HUDEP-2 (cell line): ENCODE results near the gene PTH2.
"Not testable (repeated sequence)": the region's sequence is repeated elsewhere in the genome, so short reads cannot be mapped to it uniquely, and the experiment has no call there.

ENCODE experiments used
- DNase-seq, 76 experiments: peaks; one replicate each; lab custom pipeline; 2025; ENCODE audit not compliant: unreplicated experiment in 76 of 76; lab: John Stamatoyannopoulos, UW

Gene PTH2

DNA sequence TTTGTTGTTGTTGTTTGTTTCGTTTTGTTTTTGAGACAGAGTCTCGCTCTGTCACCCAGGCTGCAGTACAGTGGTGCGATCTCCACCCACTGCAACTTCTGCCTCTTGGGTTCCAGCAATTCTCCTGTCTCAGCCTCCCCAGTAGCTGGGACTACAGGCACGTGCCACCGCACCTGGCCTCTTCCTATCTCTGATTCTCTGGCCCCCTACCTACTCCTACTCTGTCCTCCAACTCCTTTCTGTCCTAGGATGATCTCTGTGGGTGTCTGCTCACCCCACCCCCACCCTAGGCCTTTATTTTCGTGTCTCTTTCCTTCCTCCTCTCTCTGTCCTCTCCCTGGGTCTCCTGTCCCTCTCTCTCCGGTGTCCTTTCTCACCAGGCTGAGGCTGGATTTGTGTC is 27.2 kb upstream of the PTH2 start:
- DNase-seq, result no peak

DNA sequence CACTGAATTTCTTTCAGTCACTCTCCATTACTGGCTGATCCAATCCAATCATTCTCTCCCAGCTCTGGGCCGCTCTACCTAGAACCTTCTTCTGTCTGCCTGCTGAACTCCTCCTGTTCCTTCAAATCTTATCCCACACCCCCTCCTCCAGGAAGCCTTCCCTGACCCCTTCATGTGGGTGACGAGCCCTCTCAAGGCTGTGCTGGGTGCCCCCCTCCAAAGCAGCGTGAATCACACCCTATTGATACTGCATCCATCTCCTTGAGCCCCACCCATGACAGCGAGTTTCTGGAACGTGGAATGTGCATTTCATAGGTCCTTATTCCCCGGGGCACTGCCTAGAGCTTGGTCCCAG is 25.2 kb upstream of the PTH2 start:
- DNase-seq, result no peak

DNA sequence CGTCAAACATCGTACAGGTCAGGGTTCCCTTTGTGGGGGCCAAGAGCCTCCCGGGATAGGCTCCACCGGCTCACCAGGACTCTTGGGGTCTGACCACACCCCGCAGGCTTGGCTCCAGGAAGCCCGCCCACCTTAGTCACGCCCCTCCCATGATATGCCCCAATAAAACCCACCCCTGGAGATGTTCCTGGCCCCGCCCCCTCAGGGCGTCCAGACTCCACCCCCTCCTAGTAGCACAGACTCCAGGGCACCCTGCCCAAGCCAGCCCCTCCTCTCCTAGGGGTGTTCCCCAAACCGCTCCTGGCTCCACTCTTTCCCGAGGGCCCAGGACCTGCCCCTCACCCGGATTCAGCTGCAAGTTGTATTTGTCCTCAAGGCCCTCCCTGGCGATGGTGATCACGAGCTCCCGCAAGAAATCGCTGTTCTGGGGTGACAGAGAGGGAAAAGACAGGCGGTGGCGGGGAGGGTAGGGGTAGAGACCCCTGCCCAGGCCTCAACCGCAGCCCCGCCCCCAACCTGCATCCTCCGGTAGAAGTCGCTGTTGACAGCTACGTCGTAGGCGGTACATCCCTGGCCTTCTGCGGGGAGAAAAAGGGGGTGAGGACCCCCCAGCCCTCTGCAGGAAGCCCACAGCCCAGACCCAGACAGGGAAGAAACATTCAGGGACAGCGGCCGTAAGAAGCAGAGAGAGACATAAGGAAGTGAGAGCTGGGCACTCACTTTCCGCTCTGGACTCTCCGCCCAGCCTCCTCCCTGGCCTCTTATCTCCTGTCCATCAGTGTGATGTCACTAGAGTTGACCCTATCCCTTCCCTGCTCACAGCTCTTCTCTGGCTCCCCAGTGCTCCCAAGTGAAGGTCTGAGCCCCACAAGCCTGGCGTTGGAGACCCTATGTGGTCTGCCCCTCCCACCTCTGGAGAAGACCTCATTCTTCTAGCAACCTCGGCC is 24.5 kb upstream of the PTH2 start:
- peak in 71 of 76 experiments; percentile 22 to 89 (median 76) for DNase-seq

DNA sequence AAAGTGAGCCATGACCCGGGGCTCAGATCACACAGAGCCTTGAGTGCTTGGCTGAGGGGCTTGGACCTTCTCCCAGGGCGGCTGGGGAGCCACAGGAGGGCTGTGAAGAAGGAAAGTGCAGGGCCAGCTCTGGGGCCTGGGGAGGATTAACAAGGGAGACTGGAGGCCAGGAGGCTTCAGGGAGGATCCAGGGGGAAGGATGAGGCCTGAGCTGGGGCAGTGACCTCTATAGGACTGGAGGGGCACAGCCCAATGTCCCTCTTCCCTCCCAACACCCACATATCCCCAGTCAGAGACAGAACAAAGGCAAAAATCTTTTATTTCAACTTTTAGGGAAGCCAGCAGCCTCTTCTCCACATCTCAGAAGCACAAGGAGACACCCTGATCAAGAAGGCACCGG is 22.8 kb upstream of the PTH2 start:
- DNase-seq, result no peak

DNA sequence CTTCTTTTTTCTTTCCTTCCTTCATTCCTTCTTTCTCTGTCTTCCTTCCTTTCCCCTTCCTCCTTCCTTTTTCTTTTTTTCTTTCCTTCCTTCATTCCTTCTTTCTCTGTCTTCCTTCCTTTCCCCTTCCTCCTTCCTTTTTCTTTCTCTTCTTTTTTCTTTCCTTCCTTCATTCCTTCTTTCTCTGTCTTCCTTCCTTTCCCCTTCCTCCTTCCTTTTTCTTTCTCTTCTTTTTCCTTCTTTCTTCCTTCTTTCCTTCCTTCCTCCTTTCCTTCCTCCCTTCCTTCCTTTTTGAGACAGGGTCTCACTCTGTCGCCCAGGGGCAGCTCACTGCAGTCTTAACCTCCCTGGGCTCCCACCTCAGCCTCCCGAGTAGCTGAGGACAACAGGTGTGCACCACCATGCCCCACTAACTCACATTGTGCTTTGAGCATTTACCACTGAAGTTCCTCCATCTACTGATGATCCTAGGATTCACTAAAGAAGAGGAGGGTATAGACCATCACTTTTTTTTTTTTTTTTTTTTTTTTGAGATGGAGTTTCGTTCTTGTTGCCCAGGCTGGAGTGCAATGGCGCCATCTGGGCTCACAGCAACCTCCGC is 21.0 kb upstream of the PTH2 start:
- not testable (repeated sequence) for DNase-seq

DNA sequence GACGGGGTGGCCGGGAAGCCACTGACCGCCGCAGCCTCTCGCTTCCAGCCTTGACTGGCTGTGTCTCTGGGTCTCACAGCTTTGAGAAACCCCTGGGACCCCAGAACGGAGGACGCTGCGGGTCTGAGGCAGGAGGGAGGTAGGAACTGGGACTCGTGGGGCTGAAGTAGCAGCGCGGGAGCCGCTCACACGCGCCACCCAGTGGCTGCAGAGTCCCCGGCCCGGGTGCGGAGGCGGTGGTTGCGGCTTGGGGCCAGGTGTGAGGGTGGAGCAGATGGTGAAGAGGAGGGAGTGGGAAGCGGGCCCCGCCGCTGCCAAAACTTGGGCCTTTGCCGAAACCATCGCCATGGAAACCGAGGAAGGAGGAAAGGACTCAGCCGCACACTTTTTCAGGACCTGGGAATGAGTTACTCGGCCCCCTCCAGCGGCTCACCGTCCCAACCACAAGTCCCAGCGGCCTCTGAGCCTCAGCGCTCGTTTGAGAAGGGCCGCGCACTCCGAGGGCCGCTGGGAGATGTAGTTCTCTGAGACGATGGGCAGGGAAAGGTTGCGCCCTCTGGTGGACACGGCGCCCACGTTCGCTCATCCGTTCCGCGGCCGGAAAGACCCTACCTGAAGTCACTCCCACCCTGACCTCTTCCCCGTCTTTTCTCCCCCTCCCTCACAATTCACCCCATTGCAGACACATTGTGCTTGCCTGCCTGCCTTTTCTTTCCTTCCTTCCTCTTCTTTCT is 20.3 kb upstream of the PTH2 start:
- peak in 74 of 76 experiments; percentile 67 to 100 (median 93) for DNase-seq

DNA sequence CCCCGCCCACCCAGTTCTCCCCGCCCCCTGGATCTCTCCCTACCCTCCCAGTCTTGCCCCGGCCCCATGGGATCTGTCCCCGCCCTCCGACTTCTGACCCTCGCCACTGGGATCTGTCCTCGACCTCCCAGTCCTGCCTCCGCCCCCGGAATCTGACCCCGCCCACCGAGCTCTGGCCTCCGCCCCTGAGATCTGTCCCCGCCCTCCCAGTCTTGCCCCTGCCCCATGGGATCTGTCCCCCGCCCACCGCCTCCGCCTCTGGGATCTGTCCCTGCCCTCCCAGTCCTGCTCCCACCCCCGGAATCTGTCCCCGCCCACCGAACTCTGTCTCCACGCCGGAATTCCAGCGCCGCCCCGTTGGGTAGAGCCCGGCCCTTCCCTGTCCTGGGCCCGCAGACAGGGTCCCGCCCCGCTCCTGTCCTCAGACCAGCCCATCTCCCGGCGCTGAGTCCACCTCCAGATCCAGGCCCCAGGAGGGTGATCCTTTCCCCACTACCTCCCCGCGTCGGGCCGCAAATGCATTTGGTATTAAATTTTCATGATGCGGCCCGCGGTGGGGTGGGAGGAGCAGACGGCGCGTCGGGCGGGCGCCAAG is 19.6 kb upstream of the PTH2 start:
- peak in 63 of 76 experiments; percentile 15 to 92 (median 75) for DNase-seq

DNA sequence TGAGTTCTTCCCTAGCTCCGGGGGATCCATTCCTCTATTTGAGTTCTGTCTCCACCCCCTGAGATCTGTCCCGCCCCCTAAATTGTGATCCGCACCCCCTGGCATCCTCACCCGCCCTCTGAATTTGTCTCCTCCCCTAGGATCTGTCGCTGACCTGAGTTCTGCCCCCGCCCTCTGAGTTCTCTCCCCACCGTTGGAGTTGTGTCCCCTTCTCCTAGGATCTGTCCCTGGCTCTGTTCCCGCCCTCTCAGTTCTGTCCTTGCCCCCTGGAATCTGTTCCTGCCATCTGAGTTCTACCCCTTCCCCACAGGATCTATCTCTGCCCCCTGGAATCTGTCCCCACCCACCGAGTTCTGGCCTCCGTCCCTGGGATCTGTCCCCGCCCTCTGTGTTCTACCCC is 19.1 kb upstream of the PTH2 start:
- peak in 16 of 76 experiments; percentile 10 to 60 (median 34) for DNase-seq

DNA sequence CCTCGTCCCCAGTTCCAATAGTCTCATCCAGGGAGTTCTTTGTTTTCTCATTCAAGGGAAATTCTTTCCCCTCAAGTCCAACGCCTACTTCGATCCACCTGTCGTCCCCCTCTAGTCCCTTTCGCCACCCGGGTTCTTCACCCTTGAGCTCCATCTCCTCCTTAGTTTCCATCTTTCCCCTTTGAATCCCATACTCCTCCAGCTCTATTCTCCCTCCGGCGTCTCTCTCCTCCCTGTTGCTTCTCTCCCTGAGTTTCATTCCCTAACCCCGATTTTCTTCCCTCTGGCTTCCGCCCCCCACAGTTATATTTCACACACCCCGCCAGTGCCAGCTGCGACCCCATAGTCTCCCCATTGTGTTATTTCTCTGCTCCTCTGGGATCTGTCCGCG is 18.7 kb upstream of the PTH2 start:
- DNase-seq, result no peak

DNA sequence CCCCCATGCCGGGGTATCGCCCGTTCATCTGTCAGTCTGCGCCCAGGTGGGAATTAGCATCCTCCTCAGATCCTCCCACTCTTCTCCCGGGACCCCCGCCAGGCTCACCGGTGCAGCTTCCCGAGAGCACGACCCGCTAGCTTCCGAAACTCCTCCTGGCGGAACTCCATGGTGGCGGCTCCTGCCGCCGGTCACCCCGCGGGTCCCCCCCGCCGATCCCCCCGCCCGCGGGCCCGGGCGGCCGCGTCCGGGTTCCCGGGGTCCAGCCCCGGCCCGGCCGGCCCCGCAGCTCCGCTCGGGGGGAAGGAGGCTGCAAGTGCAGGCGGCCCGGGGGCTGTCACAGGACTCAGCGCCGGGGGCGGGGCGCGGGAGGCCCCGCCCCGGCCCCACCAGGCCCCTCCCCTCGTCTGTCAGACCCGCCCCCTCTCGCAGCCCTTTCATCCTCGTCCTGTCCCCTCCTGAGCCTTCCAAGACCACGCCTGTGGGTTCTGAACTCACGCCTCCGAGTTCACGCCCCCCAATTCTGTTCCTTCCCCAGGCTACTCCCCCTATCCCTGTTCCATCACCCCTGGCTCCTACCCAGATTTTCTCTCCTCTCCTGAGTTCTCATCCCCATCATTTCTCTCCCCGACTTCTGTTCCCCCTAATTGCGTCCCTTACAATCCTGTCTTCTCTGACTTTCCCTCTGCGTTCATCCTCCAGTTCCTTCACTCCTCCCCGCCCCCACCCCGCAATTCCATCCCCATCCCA is 18.1 kb upstream of the PTH2 start, which contains the start of gene SLC17A7:
Gene SLC17A7 (minus strand): TSS at position 318 of the 750 bp plus-strand sequence. CDS start 148 bp downstream, at position 170.
- peak in 27 of 76 experiments; percentile 11 to 56 (median 30) for DNase-seq

DNA sequence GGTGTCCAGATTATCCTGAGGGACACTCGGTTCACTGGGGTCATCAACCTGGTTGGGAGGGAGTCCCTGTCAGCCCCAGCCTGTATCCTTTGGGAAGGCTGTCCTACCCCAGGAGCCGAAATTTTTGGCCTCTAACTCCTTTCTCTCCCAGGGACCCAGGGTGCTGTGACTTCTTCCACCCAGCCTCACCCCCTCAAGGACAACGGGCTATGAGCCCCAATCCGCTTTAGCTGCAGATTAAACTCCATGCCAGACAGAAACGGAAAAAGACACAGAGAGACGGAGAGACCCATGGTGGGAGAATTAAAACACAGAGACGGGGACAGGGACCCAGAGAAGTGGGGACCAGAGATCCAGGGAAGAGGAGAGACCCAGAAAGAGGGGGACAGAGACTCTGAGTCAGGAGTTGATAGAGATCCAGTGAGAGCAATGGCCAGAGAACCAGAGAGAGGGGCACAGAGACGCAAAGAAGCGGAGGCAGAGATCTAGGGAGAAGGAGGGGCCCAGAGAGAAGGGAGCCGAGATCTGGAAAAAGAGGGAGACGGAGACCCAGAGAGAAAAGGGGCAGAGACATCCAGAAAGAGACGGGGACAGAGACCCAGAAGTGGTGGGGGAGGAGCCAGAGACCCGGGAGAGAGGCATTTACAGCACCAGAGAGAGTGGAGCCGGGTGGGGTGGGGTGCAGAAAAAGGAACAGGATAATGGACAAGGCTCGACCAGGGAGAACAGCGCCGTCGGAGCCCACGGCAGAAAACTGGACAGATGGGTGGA is 17.4 kb upstream of the PTH2 start:
- no peak for DNase-seq

DNA sequence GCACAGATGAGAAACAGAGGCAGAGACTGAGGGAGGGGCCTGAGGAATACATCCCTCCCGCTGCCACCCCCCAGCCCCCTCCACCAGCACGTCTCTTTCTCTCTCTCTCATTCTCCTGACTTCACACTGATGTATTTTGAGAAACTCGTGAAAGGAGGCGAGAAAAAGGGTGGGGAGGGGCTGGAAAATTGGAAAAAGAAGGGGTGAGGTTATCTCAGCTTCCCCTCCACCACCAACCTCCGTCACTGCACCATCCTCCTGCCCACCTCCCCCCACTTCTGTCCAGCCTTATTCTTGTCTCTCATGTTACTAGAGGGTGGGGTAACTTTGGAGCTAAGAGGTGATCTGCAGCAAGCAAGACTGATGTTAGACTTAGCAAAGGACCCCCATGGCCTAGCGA is 16.6 kb upstream of the PTH2 start:
- DNase-seq, result no peak

DNA sequence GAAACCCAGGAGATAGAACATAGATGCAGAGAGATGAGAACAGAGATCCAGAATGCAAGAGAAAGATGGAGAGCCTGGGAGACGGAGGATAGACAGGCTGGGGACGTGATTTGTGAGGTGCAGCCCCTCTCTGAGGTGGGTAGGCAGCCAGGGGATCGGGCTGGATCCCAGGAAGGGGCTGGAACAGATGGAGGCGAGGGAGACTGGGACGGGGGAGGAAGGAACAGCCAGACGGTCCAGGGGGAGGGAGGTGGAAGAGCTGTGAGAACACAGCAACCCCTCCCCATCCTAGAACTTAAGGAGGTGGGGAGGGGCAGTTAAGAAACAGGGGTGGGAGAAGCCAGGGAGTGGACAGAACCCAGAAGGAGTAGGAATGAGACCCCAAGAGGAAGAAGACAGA is 15.0 kb upstream of the PTH2 start:
- DNase-seq, result no peak

DNA sequence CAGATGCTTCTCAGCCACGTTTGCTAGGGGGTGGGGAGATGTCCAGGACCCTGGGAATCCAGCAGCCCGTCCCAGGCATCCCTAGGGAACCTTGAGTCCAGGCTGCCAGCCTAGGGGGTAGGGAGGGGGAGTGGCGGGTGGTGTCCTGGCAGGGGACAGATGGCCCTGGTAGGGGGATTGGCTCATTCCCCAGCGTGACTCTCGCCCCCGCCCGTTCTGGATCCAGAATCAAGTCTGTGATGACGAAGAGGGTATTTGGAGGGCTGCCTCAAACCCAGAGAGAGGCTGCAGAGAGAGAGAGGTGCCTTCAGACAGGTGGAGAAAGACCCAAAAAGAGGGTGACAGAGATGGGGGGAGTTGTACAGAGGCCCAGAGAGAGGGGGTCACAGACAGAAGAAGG is 14.0 kb upstream of the PTH2 start:
- DNase-seq, result no peak

DNA sequence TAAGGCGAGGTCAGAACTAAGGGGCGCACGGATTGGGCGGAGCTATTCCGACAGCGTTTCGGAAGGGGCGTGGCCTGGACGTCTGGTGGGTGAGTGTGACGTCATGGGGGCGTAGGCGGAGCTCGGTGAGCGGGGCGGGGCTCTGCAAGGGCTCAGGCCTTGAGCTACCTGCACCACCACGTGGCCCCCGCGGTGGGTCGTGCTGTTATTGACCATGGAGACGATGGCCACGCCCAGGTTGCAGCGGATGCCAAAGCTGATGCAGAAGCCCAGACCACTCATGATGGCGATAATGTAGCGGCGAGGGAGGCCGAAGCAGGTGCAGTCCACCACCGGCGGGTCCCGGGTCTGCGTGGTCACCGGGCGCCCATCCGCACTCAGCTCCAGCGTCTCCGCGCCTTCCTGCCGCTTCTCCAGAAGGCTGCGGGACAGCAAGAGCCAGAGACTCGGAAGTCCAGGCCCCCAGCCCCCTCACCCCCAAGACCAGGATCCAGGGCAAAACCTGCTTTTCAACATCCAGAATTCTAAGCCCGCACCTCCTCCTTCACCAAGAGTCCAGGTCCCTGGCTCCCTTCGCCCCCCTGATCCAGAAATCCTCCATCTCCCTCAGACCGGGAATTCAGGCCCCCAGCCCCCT is 13.3 kb upstream of the PTH2 start:
- peak in 43 of 76 experiments; percentile 13 to 64 (median 45) for DNase-seq

DNA sequence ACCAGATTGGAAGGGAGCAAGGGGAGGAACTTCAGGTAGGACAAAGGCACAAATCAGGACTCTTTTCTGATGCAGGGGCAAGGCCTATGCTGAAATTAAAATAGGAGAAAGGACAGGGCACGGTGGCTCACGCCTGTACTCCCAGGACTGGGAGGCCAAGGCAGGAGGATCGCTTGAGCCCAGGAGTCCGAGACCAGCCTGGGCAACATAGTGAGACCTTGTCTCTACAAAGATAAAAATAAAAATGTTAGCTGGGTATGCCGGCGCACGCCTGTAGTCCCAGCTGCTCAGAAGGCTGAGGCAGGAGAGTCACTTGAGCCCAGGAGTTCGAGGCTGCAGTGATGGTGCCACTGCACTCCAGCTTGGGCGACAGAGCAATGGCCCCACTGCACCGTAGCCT is 12.4 kb upstream of the PTH2 start:
- DNase-seq, result no peak

DNA sequence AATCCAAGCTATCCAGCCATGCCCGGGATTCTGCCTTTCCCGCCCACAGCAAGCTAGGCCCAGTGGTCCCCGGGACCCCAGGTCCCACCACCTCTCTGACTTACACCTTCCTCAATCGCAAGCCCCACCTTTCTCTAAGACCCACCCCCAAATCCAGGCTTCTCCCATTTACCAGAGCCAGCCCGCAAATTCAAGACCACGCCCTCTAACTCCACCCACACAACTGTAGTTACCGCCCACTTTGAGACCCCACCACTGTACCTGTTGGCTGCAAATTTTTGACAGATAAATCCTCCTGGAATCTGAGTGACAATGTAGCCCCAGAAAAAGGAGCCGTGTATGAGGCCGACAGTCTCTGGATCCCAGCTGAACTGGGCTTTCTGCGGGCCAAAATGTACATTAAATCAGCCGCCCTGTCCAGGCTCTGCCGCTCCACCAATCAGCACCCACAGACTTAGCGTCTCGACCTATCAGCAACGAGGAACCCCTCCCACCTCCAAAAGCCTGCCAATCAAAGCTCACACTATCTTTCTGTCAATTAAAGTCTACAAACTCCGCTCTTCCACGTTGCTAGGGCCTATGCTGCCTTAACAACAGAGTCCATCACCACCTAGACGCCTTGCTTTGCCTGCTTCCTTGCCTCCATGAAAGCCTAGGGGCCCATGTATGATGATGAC is 11.8 kb upstream of the PTH2 start:
- peak in 2 of 76 experiments; percentile 12 to 14 for DNase-seq

DNA sequence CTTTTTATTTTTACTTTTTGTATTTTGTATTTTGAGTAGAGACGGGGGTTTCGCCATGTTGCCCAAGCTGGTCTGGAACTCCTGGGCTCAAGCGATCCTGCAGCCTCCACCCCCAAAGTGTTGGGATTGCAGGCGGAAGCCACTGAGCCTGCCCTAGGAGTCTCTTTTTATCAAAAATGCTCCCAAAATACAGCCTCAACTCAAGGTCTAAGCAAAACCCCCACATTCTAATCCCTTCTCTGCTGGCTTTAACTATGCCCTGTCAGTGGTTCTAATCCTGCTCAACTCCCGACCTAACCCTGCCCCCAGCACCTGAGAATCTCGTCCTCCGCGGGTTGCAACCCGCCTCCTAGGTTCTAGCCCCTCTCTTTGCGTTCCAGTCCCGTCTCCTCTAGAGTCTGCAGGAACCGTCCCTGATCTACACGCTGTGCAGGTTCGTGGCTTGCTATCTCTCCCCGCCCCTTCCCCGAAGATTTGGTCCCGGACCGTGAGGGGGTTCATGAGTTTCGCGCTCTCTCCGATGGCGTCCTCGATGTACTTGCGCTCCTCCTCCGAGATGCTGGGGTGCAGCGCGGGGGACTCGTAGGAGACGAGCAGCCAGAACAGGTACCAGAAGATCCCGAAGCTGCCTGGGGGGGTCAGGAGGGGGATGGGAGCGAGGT is 10.1 kb upstream of the PTH2 start:
- DNase-seq, result no peak
